HG02610 (cell line): ENCODE data around the gene CERS4.

ENCODE experiments used
- ATAC-seq: cut with Tn5 transposase; IDR thresholded peaks from one replicate; pipeline ENCODE4 v1.9.1; 2021; ENCODE audit warnings: mild to moderate bottlenecking, moderate library complexity; ENCODE audit not compliant: unreplicated experiment

The CERS4 gene

DNA sequence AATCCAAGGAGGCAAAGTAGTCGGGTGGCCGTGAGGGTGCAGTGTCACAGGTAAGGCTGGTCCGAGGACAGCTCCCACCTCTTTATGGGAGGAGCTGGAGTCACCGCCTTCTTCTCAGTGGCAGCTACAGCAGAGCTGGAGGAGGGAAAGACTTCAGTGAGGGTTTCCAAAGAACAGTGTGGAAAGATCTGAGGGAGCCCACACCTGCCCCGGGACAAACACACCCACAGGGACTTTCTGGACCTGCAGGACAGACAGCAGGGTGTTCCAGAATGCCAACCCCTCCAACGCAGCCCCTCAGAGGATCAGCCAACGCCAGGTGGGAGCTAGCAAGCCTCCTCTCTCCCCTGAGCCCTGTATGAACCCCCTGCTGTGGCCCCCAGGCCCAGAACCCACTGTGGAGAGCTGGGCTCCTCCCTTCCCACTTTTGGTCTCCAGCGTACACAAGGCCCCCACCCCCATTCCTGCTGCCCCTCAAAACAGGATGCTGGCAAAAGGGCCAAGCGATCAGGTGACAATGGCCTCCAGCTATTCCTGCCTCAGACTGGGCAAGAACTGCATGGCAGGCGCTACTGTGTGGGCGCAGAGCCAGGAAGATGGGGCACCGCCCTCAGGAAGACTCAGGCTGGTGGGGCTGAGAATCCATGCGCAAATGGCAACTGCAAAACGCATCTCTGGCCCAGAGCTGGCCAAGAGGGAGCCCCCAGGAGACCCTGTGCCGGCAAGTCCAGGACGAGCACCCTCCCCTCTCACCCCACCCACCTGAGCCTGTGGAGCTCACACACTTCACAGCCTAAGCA is 102.5 kb downstream of the CERS4 start:
- no peak for ATAC-seq
